Stimulated activated CD8-positive, alpha-beta memory T cell treated with anti-CD3 and anti-CD28 coated beads, Interleukin-15, amount 100 ng/mL, for 4 hours (primary cell): ENCODE data around the gene HDAC4.

ENCODE experiments used
- DNase-seq, 2 donors: peaks; one replicate each; pipeline ENCODE4 v3.0.0-alpha.2; 2020; ENCODE audit warnings: low read depth in 2 of 2

Gene HDAC4

GRCh38 chr2:239383759-239384156 is 17.1 kb downstream of the HDAC4 start:
- DNase-seq = no peak

GRCh38 chr2:239383036-239383758 is 17.6 kb downstream of the HDAC4 start:
- no peak for DNase-seq

GRCh38 chr2:239382384-239382880 is 18.4 kb downstream of the HDAC4 start:
- DNase-seq = no peak

DNA sequence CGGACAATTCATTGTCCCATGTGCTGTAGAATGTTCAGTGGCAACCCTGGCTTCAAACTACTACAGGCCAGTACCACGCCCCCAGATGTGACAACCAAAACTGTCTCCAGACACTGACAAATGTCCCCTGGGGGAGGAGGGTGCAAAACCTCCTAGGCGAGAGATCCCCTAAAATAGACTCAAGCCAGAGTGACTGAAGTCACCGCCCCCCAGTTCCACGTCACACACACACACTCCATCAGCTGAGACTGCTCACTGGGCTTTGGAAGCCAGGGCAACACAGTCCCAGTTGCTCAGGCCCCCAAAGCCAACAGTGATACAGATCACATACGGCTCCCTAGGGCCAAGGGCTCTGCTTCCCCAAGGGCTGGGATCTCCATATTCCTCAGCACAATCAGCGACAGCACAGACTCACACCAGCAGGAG is 19.1 kb downstream of the HDAC4 start:
- DNase-seq = no peak

DNA sequence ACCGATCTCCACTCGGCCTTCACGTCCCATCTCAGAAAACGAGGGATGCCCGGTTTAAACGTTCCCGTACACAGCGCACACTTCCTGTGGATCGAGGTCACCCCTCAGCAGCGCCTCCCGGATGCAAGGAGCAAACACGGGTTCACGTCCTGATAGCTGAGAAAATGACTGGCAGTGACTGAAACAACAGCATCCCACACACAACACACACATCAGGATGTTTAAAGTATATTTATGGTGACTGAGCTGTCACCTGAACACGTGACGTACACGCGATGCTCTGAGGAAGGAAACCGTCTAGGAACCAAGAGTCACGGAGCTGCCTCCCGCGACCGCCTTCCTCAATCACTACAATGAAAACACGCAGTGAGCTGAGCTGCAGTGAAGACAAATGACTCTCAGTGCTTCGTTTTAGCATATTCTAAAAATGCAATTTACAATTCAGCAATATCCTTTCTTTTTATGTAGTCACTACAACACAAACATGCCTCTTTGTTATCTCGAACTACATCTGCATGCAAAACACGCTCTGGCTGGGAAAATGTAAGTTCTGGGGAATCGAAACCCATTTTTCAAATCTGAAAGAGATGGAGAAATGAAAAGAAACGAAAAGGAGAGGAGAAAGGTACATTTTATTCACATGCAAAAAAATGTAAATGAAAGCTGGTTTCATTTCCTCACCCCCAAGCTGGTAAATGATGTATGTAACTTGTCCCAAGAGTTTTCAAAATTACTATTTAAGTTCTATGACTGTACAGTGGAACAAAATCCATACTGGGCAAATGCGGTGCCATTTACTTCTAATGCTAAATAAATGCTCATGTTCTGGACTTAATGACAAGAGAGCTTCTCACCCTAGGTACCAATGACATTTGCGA is 19.8 kb downstream of the HDAC4 start:
- DNase-seq = peak; percentile 32 to 43

DNA sequence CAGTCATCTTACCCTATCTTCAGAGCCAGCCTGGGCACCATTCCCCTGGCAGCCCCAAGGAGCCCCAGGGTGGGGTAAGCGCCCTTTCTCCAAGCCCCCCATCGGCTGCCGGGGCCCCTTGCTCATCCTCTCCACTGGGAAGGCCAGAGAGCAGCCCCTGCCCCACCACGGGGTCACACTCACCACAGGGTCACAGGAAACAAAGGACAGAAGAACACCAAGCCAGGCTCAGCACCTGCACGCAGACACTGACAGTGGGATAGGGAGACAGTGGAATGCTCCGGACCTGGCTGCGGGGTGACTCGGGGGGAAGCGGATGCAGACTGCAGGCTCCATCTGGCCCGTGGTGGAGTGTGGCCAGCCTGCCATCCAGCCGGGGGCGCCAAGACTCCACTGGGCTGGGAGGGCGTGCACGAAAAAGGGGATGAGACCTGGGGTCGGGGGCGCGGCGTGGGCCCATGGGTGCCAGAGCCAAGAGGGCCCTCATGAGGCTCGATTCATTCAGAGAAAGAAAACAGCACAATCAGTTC is 21.1 kb downstream of the HDAC4 start:
- no peak for DNase-seq

DNA sequence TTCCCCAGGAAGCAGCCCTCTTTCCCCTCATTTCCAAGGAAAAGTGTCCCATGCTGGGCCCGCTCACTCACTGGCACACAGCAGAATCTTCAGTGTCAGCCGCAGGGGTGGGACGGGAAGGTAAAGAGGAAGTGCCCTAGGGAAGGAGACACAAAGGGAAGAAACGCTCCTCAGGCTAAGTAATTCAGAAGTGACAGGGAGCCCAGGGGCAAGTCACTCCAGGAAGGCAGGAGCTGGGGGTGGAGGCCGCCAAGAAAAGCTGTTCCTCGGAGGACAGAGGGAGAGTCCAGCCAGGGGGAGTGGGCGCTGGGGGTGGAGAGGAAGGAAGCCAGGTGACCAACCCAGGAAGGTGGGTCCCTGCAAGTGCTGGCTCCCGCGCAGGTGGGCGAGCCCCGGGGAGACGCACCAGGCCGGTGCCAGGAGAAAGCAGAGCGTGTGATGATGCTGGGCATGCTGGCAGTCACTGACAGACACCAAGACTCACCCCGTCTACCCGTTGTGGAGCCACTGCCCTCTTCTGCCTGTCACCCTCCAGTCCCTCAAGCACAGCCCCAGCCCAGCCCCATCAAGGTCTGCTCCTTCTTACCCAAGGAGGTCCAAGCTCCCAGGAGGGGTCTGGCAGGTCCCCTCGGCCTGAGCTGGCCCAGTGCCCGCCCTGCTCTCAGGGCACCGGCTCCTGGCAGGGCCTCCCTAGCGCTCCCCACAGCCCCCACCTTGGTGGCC is 21.7 kb downstream of the HDAC4 start:
- no peak for DNase-seq

GRCh38 chr2:239378021-239378917 is 22.6 kb downstream of the HDAC4 start:
- DNase-seq = no peak

DNA sequence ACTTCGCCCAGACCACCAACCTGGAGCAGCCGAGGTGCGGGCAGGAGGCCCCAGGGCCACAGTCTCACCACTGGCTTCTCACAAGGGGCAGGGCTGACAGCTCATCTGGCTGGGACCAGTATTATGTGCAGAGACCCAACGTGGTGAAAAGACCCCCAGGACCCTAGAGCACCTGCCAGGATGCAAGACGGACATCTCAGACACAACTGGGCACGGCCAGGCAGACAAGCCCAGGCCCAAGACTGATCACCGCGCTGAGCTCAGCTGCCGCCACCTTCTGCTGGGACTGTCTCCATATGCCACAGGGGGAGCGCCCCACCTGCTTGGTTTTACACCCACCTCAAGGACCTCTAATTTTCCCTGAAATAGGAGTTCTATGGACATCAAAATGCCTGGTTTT is 23.2 kb downstream of the HDAC4 start:
- no peak for DNase-seq

- no peak for DNase-seq
These were observed 23.8 kb downstream of the HDAC4 start for GRCh38 chr2:239376942-239377531.

GRCh38 chr2:239376351-239376750 is 24.5 kb downstream of the HDAC4 start:
- no peak for DNase-seq

GRCh38 chr2:239375278-239376061 is 25.4 kb downstream of the HDAC4 start:
- DNase-seq = no peak

- no peak for DNase-seq
These were observed 25.9 kb downstream of the HDAC4 start for GRCh38 chr2:239374896-239375277.

DNA sequence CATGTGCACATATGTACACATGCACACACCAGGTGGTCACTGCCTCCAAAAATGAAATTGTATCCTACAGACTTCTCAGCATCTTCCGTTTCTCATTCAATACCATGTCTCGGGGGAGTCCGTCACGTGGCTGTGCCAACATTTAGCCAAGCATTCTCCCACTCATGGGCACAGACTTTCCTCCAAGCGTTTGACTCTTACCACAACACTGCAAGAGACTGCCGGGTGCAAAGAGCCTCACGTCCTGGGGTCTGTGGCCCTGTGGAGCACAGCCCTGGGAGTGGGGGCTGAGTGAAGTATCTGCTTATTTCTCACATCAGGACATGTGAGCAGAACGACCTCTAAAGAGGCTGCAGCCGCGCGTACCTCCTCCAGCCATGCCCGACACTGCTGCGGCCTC is 28.0 kb downstream of the HDAC4 start:
- DNase-seq = no peak

GRCh38 chr2:239371726-239372686 is 28.8 kb downstream of the HDAC4 start:
- no peak for DNase-seq

- no peak for DNase-seq
These were observed 29.7 kb downstream of the HDAC4 start for GRCh38 chr2:239370876-239371725.

DNA sequence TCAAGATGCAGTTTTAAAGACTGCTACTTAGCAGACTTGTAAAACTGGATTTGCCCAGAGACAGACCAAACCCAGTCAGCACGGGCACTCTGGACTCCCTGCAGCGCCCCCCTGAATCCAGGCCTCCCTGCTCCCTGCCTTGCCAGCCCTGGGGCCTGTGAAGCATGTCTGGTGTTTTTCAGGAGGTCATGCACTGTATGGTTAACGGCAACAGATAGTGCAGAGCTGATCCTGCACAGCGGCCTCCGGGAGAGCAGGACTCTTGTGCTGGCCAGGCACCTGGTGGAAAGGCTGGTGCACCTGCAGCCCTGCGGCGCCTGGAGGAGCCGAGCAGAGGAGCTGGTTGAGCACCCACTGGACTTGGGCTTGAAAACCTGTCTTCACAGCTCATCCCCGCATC is 30.4 kb downstream of the HDAC4 start:
- DNase-seq = no peak
